ENCODE measurements around the gene PITPNB.

Gene PITPNB

GRCh38 chr22:27844256-27844655 is 74.8 kb downstream of the PITPNB start:
- no peak for DNase-seq (ENCODE audit: low read depth)
- TF ChIP-seq CTCF (IDR thresholded peaks at IDR 0.05; ENCODE audit: insufficient read depth, low read depth, low read length, missing control alignments): no peak
- no peak overlapping the region for H3K4me3 ChIP-seq (ENCODE audit: low read length)

- DNase-seq (ENCODE audit: low read depth): no peak
- TF ChIP-seq CTCF (IDR thresholded peaks at IDR 0.05; ENCODE audit: insufficient read depth, low read depth, low read length, missing control alignments): no peak
- no peak overlapping the region for H3K4me3 ChIP-seq (ENCODE audit: low read length)
These were observed 75.6 kb downstream of the PITPNB start for GRCh38 chr22:27843441-27843840.

GRCh38 chr22:27842669-27843431 is 76.2 kb downstream of the PITPNB start:
- no peak overlapping the region for H3K4me3 ChIP-seq (ENCODE audit: low read length)
- no peak for TF ChIP-seq CTCF (IDR thresholded peaks at IDR 0.05; ENCODE audit: insufficient read depth, low read depth, low read length, missing control alignments)
- no peak for DNase-seq (ENCODE audit: low read depth)

GRCh38 chr22:27842201-27842600 is 76.9 kb downstream of the PITPNB start:
- TF ChIP-seq CTCF (IDR thresholded peaks at IDR 0.05; ENCODE audit: insufficient read depth, low read depth, low read length, missing control alignments): no peak
- H3K4me3 ChIP-seq (ENCODE audit: low read length): no peak overlapping the region
- DNase-seq (ENCODE audit: low read depth): no peak

GRCh38 chr22:27840436-27840835 is 78.6 kb downstream of the PITPNB start:
- no peak for TF ChIP-seq CTCF (IDR thresholded peaks at IDR 0.05; ENCODE audit: insufficient read depth, low read depth, low read length, missing control alignments)

GRCh38 chr22:27839057-27839660 is 79.9 kb downstream of the PITPNB start:
- DNase-seq (ENCODE audit: low read depth): no peak
- TF ChIP-seq CTCF (IDR thresholded peaks at IDR 0.05; ENCODE audit: insufficient read depth, low read depth, low read length, missing control alignments): no peak
- H3K4me3 ChIP-seq (ENCODE audit: low read length): no peak overlapping the region

More at GRCh38 chr22:27840436-27840835, 78.6 kb downstream of the PITPNB start:
- DNase-seq (ENCODE audit: low read depth): no peak
- H3K4me3 ChIP-seq (ENCODE audit: low read length): no peak overlapping the region

Data from epithelial cell of esophagus (primary cell).